Measurements from ENCODE around the gene CLDN2.

The CLDN2 gene

DNA sequence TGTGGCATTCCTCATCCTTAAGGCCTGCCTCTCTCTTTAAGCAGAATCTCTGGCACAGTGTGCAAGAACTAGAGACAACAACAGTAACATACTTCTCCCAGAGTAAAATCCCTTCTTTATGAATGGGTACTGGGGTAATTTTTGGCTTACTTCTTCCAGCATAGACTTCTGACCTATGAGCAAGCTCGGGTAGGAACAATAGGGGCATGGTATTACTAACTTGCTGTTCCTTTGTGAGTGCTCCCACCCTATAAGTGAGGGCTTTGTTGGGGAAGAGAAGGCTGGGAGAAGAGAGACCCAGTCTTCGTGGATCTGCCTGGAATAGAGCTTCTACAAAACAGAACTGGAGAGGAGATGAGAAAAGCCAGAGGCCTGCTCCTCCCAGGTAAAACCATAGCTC, 30.2 kb downstream of the CLDN2 start:
- Histone ChIP-seq H3K27ac (ENCODE audit: low read length) (no peak overlapping the region), H3K4me3 (ENCODE audit: low read length) (no peak overlapping the region), H3K36me3 (replicated peaks; ENCODE audit: insufficient read depth, low read length) (no peaks in the 10 kb centered on the region), H2AFZ (ENCODE audit: low read length) (no peak overlapping the region), H3F3A (ENCODE audit: insufficient read depth, low read length) (no peaks in the 10 kb centered on the region), H3K4me2 (ENCODE audit: low read depth, low read length) (no peak overlapping the region), H3K4me1 (ENCODE audit: low read length) (no peaks in the 10 kb centered on the region), H3K9me3 (replicated peaks; ENCODE audit: insufficient read depth, low read length) (no peaks in the 10 kb centered on the region), H3K9ac (ENCODE audit: low read length) (no peak overlapping the region), H3K9me2 (replicated peaks; ENCODE audit: insufficient read depth, low read length) (no peaks in the 10 kb centered on the region), H4K20me1 (ENCODE audit: insufficient read depth, low read length) (no peaks in the 10 kb centered on the region), H3K79me2 (ENCODE audit: low read length) (no peaks in the 10 kb centered on the region), H3K27me3 (replicated peaks; ENCODE audit: insufficient read depth, low read length) (no peaks in the 10 kb centered on the region)
- no peak for TF ChIP-seq EZH2phosphoT487 (IDR thresholded peaks at IDR 0.05; ENCODE audit: low read length)
- TF ChIP-seq EZH2 (optimal IDR thresholded peaks at IDR 0.05; ENCODE audit: low read depth, low read length) = no peak
- no peak for TF ChIP-seq CTCF (IDR thresholded peaks at IDR 0.05; ENCODE audit: low read length)
- no peak for DNase-seq

GRCh38 chrX:106951230-106951629, 31.0 kb downstream of the CLDN2 start:
- Histone ChIP-seq H3K27ac (ENCODE audit: low read length) (no peak overlapping the region), H3K9ac (ENCODE audit: low read length) (no peak overlapping the region), H3K9me2 (replicated peaks; ENCODE audit: insufficient read depth, low read length) (no peaks in the 10 kb centered on the region), H3K79me2 (ENCODE audit: low read length) (no peaks in the 10 kb centered on the region), H3K27me3 (replicated peaks; ENCODE audit: insufficient read depth, low read length) (no peaks in the 10 kb centered on the region), H3K4me3 (ENCODE audit: low read length) (no peak overlapping the region), H3F3A (ENCODE audit: insufficient read depth, low read length) (no peaks in the 10 kb centered on the region), H3K4me1 (ENCODE audit: low read length) (no peaks in the 10 kb centered on the region), H2AFZ (ENCODE audit: low read length) (no peak overlapping the region), H4K20me1 (ENCODE audit: insufficient read depth, low read length) (no peaks in the 10 kb centered on the region), H3K4me2 (ENCODE audit: low read depth, low read length) (no peak overlapping the region), H3K36me3 (replicated peaks; ENCODE audit: insufficient read depth, low read length) (no peaks in the 10 kb centered on the region), H3K9me3 (replicated peaks; ENCODE audit: insufficient read depth, low read length) (no peaks in the 10 kb centered on the region)
- no peak for DNase-seq
- no peak for TF ChIP-seq CTCF (IDR thresholded peaks at IDR 0.05; ENCODE audit: low read length)
- no peak for TF ChIP-seq EZH2phosphoT487 (IDR thresholded peaks at IDR 0.05; ENCODE audit: low read length)
- TF ChIP-seq EZH2 (optimal IDR thresholded peaks at IDR 0.05; ENCODE audit: low read depth, low read length) = no peak

- no peak overlapping the region for H3K27ac ChIP-seq (ENCODE audit: low read length)
- H4K20me1 ChIP-seq (ENCODE audit: insufficient read depth, low read length) = no peaks in the 10 kb centered on the region
- H3K4me1 ChIP-seq (ENCODE audit: low read length) = no peaks in the 10 kb centered on the region
- no peaks in the 10 kb centered on the region for H3F3A ChIP-seq (ENCODE audit: insufficient read depth, low read length)
- DNase-seq = no peak
- no peak overlapping the region for H3K9ac ChIP-seq (ENCODE audit: low read length)
- H3K79me2 ChIP-seq (ENCODE audit: low read length) = no peaks in the 10 kb centered on the region
- TF ChIP-seq EZH2 (optimal IDR thresholded peaks at IDR 0.05; ENCODE audit: low read depth, low read length) (no peak), CTCF (IDR thresholded peaks at IDR 0.05; ENCODE audit: low read length) (no peak), EZH2phosphoT487 (IDR thresholded peaks at IDR 0.05; ENCODE audit: low read length) (no peak)
- no peak overlapping the region for H3K4me3 ChIP-seq (ENCODE audit: low read length)
- H3K9me2 ChIP-seq (replicated peaks; ENCODE audit: insufficient read depth, low read length) = no peaks in the 10 kb centered on the region
- H3K27me3 ChIP-seq (replicated peaks; ENCODE audit: insufficient read depth, low read length) = no peaks in the 10 kb centered on the region
- H3K4me2 ChIP-seq (ENCODE audit: low read depth, low read length) = no peak overlapping the region
- no peaks in the 10 kb centered on the region for H3K36me3 ChIP-seq (replicated peaks; ENCODE audit: insufficient read depth, low read length)
- H2AFZ ChIP-seq (ENCODE audit: low read length) = no peak overlapping the region
- H3K9me3 ChIP-seq (replicated peaks; ENCODE audit: insufficient read depth, low read length) = no peaks in the 10 kb centered on the region
Measured at GRCh38 chrX:106952089-106952488, 31.9 kb downstream of the CLDN2 start.

Measured in MM.1S (cell line).